GM21447 (cell line): ENCODE data around the gene KPNA5.
"Not testable (repeated sequence)": the region's sequence is repeated elsewhere in the genome, so short reads cannot be mapped to it uniquely, and the experiment has no call there.

Source experiments
- ATAC-seq: cut with Tn5 transposase; IDR thresholded peaks from one replicate; pipeline ENCODE4 v1.9.1; 2021; ENCODE audit not compliant: unreplicated experiment

Gene KPNA5

DNA sequence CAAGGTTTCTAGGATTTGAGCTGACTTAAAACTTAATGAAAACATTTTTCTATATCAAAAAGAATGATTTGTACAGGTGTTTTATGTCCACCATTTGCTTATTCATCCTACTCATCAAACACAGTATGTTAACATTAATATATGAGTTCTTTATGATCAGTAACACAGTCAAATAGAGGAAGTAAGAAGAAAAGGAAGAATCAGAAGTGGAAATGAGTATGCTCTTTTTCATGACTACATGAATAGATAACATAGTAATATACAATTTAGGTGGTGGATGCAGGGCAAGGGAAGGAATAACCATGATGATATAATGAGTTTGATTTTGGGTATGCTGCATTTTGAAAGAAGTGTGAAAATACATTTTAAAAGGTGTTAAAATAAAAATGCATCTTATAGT, 16.5 kb downstream of the KPNA5 start:
- ATAC-seq: peak; percentile 46

DNA sequence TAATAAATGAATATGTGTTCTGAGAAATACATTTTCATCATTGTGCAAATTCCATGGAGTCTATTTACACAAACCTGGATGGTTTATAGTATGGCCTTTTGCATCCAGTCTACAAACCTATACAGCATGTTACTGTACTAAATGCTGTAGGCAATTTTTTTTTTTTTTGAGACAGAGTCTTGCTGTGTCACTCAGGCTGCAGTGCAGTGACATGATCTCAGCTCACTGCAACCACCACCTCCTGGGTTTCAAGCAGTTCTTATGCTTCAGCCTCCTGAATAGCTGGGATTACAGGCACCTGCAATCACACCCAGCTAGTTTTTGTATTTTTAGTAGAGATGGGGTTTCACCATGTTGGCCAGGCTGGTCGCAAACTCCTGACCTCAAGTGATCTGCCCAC, 22.9 kb downstream of the KPNA5 start:
- not testable (repeated sequence) for ATAC-seq

DNA sequence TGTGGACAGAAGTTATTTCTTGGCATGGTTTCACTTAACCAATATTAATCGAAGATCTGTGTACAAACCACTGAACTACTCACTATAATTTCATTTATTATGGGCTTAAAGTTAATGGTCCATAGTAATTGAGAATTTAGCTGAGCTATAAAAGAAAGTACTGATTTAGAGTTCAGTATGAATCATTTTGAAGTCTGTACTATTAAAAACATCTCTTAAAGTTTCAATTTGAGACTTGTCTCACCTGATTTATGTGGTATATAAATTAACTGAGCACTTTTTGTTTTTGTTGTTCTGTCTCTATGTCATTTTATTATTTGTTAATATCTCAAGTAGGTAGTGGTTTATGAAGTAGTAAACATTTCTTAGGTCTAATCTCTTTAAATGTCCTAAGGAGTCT, 24.9 kb downstream of the KPNA5 start:
- no peak for ATAC-seq

DNA sequence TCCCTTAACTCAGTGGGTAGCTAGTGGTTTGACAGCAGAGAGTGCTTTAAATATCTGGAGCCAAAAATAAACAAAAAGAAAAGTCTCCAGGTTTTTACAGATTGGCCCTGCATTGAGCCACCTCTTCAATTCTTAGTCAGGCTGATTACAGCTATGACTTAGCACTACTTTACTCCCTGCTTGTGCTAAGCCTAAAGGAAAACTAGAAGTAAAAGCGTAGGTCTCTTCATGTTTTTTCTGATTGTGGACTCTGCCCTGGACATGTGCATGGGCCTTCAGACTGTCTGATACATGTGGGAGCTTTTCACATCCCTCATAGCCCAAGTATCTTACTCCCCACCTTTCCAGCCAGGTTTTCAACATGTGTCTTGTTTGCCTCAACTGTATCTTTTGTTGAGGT, 33.3 kb downstream of the KPNA5 start:
- ATAC-seq: no peak

DNA sequence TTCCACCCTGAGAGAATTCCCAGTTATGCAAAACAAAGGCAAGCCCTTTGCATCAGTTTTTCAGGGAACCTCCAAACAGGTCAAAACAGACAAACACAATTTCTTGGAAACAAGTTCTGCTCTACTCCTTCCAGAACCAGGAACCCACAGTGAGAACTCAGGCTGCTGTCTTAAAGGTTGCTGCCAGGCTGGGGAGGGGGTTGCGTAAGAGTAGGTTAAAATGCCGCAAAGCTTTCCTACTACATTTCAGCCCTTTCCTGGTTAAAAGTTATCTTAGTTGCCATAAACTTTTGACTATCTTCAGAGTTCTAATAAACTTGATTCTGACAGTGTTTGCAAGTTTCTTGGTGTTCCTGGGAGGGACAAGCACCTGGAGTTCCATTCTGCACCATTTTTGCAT, 33.8 kb downstream of the KPNA5 start:
- no peak for ATAC-seq

DNA sequence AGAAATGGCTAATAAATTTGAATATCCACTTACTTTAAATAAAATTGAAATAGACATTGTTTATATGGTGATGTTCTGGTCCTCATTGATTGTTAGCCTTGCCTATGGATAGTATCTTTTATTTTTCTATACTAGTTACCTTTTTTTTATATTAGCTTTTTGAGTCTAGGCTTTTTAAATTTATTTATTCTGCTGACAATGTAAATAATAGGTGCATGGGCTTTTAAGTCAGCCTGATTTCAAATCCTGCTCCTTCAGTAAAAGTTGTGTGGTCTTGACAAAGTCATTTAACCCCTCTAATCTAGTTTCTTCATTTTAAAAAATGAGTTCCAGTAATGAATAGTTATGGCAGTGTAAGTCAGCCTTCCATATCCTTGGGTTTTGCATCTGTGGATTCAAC, 45.9 kb downstream of the KPNA5 start:
- no peak for ATAC-seq

DNA sequence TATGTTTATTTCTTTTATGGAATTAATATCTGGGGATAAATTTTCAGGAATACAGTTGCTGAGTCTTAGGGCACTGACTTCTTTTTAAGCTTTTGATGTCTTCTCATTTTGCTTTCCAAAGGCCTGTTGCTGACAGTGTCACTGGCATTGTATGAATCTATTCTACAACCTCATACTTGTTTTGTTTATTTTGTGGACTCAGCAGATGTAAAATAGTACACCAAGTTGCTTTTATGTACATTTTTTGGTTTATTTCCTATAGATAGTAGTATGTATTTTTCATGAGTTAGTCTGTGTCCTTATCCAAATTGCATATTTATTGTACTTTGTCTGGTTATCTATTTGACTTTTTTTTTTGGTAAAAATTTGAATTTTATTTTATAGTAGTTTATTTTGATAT, 49.5 kb downstream of the KPNA5 start:
- ATAC-seq: no peak

DNA sequence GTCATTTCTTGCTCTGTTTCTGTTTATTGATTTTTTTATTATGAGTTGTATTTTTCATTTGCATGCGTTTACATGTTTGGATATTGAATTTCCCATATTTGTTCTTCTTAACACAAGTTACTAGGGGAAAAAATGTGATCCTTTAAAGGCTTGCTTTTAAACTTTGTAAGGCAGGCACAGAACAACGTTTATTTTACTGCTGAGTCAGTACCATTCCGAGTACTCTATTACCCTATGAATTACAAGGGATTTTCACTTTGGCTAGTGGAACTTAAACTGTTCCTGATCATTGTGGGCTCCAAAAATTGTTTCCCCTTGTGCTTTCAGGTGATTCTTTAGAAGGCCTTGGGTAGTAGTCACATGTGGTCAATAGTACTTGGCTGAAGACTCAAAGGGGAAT, 56.0 kb downstream of the KPNA5 start:
- no peak for ATAC-seq

DNA sequence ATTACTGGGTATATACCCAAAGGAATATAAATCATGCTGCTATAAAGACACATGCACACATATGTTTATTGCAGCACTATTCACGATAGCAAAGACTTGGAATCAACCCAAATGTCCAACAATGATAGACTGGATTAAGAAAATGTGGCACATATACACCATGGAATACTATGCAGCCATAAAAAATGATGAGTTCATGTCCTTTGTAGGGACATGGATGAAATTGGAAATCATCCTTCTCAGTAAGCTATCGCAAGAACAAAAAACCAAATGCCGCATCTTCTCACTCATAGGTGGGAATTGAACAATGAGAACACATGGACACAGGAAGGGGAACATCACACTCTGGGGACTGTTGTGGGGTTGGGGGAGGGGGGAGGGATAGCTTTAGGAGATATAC, 59.5 kb downstream of the KPNA5 start:
- not testable (repeated sequence) for ATAC-seq

DNA sequence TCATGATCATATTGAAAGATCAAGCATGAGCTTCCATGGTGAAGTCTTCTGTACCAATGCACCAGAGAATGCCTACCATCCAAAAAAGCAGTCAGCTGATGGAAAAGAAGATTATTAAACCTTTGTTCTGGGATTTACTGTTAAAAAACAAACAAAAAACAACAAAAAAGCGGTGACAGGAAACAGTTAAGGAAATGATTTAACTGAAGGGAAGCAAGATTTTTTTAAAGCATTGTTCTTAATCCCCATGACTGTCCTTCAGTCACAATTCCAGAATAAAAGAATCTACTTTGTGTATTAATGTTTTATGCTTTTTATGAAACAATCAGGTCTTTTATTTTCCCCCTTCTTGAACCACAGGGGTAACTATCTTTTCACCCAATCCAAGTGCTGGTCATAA, 60.6 kb downstream of the KPNA5 start:
- ATAC-seq: no peak

DNA sequence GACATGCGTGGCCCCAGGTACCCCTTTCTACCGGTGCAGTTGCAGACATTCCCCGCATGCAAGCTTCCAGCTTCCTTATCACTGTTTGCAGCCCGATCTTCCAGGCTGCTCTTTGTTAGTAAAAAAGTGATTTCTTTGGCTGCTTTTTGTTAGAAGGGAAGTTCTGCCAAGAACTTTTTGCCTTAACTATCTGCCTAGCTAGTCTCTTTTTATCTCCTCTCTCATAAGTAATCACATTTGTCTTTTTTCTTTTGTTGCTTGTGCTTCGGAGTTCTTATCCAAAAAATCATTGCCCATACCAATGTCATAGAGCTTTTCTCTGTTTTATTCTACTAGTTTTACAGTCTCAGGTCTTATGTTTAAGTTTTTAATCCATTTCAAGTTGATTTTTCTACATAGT, 64.2 kb downstream of the KPNA5 start:
- no peak for ATAC-seq

DNA sequence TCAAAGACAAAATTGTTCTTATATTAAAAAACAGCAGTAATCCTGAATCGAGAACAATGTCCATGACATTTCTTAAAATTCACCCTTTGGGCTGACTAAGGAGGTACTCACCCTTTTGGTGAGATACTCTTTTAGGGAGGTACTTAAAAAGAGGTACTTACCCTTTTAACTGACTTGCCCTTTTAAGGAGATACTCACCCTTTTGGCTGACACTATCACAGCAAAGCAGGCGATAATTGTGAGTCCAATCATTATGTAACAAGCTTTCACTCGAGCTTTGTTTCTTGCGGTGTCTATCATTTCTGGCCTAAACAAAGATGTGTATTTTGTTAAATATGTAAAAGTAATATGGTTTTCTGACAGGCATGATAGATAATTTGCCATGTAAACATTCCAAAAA, 80.8 kb downstream of the KPNA5 start:
- no peak for ATAC-seq

DNA sequence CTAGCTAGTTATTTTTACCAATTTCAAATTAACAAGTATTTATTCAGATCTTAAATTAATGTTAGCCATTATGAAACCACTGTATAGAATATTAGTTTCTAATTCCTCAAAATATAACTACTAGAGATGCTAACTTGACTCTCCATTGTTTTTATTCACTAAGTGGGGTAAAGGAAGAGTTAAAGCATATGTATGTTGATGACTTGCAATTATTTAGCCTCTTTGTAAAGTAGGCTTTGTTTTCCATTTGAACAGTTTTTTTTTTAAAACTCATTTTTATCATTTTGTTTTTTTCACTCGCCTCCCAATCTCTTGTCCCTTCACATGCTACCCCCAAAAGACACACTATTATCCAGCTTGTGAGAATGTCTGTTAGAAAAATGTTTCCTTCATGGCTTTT, 81.2 kb downstream of the KPNA5 start:
- no peak for ATAC-seq

DNA sequence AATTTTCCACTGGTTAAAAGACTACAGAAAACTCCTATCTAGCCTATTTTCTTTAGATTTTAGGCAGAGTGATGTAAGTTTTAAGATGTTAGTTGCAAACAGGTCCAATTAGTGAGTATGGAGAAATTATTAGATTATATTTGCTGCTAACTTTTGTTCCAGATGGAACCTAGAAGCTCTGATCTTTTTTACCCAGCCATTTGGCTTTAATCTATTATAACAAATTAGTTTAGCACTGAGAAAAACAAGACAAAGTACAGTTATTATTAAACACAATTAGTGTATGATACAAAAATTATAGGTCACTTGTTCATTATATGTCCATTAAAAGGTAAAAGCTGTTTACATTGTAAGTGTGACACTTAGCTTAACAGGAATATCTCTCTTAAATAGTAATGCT, 82.0 kb downstream of the KPNA5 start:
- ATAC-seq: no peak

DNA sequence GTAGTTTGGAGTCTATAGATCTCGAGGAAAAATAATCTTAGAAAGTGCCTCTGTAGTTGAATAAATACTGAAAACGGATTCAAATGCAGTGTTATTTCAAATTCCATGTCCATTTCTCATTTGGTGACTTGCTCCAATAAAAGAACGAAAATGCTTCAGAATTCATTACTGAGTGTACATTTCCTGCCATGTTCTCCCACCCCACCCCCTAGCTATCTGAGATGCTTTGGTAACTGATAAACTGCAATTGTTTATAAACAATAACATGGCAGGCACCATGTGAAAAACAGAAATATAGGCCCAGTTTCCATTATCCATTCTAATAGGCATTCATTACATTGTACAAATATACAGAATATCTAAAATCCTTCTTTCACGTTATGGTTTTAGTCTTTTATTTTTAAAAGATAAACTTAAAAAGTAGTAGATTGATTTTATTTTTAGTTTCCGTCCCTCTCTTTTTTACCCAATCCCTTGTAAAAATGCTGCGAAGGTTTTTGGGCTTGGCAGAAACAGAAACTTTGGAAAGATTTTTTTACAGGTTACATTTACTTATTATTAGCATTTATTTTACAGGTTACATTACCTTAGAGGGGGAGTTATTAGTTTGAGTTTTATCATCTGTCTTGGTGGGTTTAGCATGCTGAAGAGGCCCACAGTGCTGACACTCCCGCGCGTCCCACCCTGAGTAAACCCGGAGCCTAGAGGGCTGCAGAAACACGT, 83.1 kb downstream of the KPNA5 start:
- no peak for ATAC-seq

DNA sequence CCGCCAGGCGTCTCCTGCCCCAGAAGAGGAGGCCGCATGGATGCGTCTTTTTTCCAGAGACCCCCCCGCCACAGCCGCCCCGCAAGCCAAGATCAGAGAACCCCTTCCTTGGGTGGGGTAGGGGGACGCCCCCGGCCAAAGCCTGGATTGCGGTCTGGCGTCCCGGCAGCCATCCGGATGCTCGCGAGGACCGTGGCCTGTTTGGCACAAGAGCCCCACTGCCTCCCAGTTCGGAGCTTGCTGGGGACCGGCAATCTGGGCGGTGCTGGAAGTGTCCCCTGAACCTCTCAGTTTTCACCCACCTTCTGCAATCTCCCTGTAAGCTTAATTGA, 83.6 kb downstream of the KPNA5 start:
- no peak for ATAC-seq

DNA sequence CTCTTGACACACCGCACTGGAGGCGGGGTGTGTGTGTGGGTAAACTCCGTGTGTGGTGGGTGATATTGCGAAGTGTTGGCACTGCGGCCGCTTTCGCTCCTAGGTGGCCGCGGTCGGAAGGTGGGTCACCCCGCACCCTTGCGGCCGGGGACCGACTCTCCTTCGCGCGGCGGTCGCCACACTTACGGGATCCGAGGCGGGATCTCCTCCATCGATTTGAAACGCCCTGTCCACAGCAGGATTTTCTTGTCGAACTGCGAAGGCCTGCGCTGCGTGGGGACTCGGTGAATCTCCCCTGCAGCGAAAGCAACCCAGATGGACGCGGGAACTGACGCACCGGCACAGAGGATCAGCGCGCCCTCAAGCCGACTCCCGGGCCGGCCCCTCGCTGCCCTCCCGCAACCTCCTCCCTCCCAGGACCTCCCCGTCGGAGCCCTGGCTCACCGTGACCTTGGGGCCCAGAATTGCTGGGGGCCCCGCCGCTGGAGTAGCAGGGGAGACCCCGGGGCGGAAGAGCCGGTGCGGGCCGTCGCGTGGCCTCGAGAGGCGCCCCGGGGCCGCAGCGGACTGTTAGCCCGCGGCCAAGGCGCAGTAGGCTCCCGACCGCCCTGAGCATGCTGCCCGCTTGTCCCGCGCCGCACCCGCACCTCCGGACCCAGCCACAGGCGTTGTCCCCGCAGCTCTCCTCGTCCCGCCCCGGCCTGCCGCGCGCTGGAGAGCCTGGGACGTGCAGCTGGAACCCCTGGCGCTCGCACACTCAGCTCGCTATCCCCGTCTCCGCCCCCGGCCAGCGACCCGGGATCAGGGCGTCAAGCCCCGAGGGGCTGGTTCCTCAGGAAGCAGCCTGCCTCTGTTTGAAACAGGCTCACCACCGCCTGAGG, 84.2 kb downstream of the KPNA5 start, which contains the start of gene FAM162B:
FAM162B (minus strand) TSS at position 759 of the 881 bp plus-strand sequence; CDS start at position 616, 143 bp downstream.
- ATAC-seq: no peak

DNA sequence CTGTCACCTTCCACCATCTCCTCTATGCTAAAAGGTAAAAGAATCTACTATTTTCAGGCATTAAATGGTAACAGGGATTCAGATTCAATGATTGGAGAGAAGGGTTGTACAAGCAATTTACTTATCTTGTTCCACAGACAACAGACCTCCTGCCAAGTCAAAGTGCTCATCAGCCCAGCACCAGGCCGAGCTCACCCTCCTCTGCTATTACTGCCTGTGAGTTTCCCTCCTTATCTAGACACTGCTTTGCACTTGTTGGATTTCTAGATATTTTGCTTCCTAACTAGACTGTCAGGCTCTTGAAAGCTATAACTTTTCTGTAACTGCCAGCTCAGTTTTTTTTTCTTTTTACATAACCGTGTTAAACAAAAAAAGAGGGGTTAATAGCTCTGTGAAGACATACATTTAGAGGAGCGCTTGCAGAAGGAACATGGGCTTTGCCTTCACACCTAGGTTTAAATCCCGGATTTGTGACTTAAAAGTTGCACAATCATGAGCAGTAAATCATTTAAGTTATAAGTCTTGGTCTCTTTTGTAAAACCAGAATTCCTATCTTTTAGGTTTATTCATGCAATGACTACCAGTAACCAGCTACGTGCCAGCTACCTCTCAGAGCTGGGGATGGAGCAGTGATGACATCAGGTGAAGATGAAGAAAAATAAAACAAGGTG, 85.6 kb downstream of the KPNA5 start:
- ATAC-seq: no peak

DNA sequence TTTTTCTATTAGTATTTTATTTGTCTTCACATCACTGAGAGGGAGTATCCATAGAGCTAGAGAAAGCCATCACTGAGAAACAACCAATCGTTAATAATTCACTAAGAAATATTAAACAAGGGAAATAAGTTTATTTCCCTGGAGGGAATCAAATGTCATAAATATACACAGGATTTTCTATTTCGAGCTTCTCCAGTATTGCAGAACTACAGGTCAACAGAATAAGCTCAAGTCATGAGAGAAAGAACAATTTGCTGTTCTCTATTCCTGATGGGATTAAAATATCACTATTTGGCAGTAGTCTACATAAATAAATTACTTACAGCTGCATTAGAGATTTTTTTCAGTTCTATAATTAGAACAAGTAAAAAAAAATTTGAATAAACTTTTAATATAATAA, 86.7 kb downstream of the KPNA5 start:
- ATAC-seq: no peak

DNA sequence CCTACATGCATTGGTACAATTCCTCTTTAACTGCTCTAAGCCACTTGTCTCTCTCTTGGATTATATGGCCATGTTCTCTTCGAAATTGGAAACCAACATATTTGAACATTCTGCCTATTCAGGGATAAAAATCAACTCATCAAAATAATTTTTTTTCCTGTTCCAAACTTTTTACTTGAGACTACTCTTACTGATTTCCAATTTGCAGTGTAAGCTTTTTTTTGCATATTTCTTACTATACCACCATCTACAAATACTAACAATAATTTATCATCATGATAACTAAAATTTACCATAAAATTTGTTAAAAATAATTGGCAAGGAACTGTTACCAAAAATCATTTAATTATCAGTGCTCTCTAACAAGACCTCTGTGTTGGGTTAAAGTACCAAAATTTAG, 91.4 kb downstream of the KPNA5 start:
- ATAC-seq: no peak

DNA sequence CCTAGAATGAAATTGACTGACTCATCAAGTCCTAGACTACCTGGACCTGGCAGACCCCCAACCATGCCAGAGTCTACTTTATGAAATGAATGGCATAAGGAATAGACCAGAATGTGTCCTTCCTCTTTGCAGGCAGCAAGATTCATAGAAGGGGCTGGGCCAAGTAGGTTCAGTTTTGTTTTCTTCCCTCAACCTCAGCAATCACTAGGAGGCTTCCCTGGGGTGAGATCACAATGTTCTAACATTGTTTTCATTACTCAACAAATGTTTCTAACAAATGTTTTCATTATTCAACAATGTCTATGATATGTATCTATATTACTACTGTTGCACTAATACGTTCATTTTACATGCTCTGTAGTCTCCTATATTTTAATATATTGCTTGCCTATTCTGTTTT, 92.9 kb downstream of the KPNA5 start:
- no peak for ATAC-seq

DNA sequence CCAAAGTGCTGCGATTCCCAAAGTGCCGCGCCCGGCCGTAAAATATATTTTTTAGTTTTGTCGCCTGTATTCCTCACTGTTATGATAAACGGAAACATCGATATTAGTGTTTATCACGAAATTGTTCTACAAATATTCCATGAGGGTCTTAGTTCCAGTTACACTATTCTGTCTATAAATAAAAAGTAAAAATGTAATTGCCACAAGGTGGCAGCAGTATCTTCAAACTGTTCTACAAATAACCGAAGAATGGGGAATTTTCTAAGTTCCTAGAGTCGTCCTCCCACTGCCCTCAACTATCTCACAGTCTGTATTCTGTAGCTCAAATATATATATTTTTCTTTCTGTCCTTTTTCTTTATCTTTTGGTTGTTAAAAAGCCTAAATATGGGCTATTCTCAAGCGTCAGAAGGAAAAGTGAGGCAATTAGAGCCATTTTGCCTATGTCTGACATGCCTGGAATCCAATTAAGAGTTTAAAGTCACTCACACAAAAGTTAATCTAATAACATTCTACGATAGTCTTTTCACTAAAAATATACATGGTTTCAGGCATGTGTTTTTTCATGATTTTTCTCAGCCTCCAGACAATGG, 98.7 kb downstream of the KPNA5 start:
- no peak for ATAC-seq
